HTR-8/SVneo (cell line): ENCODE data around the gene KIF1A.

Experiments used
- DNase-seq: peaks from one replicate; pipeline ENCODE4 v3.0.0; 2011; ENCODE audit warnings: low spot score, mixed read lengths; ENCODE audit not compliant: insufficient read length
- FAIRE-seq: peaks from 2 replicates; lab custom pipeline; 2011; peaks lifted over from hg19 to GRCh38; lab: Jason Lieb, UNC

The KIF1A gene

DNA sequence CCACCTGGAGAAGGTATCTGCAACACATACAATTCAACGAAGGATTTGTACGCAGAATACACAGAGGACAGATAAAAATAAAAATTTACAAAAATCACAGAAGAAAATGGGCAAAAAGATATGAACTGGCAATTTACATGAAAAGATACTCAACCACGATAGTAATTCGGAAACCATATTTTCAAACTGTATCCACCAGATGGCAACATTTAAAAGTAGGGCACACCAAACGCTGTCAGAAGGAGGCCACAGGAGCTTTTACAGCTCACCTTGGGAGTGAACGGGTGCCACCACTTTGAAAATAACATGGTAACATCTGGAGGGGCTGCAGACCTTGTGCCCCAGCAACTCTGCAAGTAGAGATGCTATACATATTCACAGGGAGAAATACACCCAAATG is 9.8 kb downstream of the KIF1A start:
- DNase-seq: no peak
- FAIRE-seq: no peak

DNA sequence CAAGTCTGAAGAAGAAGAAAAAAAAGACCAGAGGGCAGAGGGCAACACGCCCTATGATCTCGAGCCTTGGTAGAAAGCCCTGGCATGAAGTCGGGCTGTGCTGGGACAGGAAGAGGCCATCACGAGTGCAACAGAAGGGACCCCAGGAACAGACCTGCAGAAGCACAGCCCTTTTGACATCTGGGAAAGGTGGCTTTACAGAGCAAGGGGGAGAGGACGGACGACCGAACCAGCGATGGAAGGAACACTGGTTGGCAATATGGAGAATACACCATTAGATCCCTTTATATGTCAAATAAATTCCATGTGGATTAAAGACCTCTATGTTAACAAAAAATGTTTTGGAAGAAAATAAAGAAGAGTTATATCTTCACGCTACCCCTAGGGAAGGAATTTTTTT is 10.7 kb downstream of the KIF1A start:
- DNase-seq (no peak), FAIRE-seq (no peak)

DNA sequence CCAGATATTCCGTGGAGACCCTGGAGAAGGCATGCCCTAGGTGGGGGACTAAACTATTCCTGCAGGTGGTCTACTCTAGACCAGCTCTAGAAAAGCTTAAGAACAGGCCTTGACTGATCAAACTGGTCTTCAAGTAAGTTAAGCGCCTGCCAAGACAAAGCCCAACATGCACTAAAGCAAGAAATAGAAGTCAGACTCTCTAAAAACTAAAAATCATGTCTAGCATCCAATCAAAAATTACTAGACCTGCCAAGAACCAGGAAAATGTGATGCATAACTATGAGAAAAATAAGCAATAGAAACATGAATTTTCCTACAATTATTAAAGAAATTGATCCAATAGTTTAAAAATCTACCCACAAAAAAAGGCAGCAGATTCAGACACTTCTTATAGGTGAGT is 13.6 kb downstream of the KIF1A start:
- DNase-seq (no peak), FAIRE-seq (no peak)

DNA sequence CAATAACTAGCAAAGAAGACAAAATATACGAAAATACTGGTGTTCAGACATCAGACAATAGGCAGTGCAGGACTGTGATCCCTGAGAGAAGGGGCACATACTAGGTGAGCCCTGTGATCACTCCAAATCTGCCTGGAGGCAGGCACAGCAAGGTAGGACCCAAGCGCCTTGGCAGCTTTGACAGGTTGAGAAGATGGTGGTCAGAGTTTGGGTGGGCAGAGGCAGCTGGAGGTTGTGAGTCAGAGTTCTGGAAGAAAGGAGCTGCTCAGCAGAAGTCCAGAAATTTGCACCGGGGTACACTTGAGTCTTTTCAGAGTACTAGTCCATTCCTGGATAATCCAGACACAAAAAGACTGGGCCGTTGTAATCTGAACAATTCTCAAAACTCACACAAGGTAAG is 14.0 kb downstream of the KIF1A start:
- no peak for FAIRE-seq
- no peak for DNase-seq

GRCh38 chr2:240803191-240803590 is 16.8 kb downstream of the KIF1A start:
- DNase-seq: no peak

DNA sequence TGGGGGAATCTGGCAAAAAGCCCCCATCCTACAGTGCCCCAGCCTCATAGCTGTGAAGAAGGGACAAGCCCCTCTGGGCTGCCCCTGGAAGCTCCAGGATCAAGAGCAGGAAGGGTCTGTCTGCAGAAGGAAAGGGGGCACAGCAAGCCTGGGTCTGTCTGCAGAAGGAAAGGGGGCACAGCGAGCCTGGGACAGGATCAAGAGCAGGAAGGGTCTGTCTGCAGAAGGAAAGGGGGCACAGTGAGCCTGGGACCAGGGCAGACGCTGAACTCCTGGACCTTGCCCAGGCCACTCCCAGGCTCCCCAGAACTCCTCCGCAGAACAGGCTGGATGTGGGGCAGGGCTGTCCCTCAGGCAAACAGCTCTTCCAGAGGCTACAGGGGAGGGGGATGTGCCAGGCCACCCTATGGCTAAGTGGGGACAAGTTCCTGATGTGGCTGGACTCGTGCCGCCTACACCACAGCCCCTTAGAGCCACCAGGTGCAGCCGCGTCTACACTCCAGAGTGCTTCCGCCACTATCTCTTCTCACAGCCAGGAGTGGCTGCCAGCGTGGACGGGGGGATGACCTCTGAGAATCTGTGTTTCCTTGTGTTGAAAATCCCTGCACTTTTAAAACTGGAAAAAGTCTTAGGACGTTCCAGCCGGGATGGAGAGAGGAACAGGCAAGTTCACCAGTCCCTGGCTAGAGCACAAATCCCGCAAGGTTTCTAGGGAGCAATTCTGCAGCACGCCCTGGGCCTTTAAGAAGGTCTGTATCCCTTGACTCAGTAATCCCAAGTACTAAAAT is 20.8 kb downstream of the KIF1A start:
- FAIRE-seq: no peak
- no peak for DNase-seq

More at GRCh38 chr2:240803191-240803590, 16.8 kb downstream of the KIF1A start:
- no peak for FAIRE-seq

DNA sequence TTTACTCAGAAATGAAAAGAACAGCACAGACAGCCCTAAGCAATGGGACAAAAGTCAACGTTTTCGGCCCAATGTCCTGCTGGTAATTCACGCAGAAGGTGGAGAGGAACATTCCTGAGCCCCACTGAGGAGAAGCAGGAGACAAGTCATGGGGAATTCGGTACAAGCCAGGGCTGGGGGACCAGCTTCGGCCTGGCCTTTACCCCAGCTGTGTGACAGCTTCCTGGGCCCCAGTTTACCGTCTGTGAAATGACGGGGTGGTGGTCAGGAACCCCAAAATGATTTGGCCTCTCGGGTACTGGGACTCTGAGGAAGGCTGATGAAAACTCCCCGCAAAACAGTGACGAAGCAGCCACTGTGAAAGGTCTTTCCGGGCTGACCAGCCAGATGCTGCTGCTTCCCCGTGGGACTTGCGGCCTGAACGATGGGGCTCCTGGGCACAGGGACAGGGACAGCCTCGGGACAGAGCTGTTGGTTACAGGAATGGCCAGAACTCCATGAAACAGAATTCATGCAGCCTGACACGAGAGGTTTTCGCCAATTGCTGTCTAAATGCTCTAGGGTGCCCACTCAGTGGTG is 21.6 kb downstream of the KIF1A start:
- FAIRE-seq (no peak), DNase-seq (no peak)

GRCh38 chr2:240797914-240798313 is 22.1 kb downstream of the KIF1A start:
- no peak for FAIRE-seq
- no peak for DNase-seq

GRCh38 chr2:240797500-240797895 is 22.5 kb downstream of the KIF1A start:
- DNase-seq: no peak
- FAIRE-seq: no peak

GRCh38 chr2:240796543-240797499 is 23.2 kb downstream of the KIF1A start:
- FAIRE-seq (no peak), DNase-seq (no peak)

GRCh38 chr2:240795916-240796510 is 24.0 kb downstream of the KIF1A start:
- FAIRE-seq (no peak), DNase-seq (no peak)

GRCh38 chr2:240795454-240795853 is 24.6 kb downstream of the KIF1A start:
- FAIRE-seq (no peak), DNase-seq (no peak)

- FAIRE-seq: no peak
- no peak for DNase-seq
Measured at GRCh38 chr2:240794178-240794721, 25.8 kb downstream of the KIF1A start.

DNA sequence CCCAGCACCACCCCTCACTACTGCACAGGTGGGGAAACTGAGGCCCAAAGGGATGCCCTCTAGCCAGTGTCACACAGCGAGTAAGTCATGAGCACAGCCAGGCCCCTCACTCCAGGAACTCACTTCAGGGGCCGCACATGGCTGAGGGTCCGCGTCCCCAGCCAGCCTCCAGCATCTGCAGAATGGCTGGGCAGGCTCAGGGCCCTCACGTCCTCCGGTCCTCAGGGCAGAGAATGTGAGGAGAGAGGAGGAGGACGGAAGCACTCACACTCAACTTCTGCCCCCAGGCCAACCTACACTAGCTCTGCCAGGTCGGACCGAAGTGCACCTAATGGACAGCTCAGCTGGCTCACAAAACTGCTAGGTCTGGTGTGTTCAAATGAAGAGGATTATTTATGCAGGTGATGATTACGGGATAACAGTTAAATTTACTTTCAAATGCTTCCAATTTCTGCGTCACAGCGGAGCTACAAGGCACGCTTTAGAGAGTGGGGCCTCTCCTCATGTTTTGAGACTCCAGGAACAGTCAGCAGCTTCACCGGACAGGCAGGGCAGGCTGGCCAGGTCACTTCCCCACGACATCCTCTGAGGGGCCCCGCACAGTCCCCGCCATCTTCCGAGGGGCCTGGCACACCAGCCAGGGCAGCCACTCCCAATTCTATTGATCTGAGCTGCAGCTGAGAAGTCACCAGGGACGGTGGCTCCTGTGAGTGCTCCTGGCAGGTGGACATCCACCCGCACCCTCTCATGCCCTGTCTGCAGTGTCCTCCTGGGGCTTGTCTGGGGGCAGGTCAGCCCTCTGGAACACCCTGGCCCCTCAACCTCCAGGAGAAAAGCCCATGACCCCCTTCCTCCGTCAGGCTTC is 26.5 kb downstream of the KIF1A start:
- FAIRE-seq (no peak), DNase-seq (no peak)

GRCh38 chr2:240792629-240793312 is 27.2 kb downstream of the KIF1A start:
- FAIRE-seq (no peak), DNase-seq (no peak)

GRCh38 chr2:240791821-240792628 is 28.0 kb downstream of the KIF1A start:
- FAIRE-seq (no peak), DNase-seq (no peak)

GRCh38 chr2:240791221-240791800 is 28.7 kb downstream of the KIF1A start:
- no peak for DNase-seq
- no peak for FAIRE-seq
